ENCODE data around the gene PRKN. TPM values are rescaled to one million over a fixed set of nuclear protein-coding genes. Genes with fewer than 3 reads are reported as not detected.

Gene PRKN
- polyA plus RNA-seq, 3 donors: 0.41 to 16.8 (median 2.1) TPM

DNA sequence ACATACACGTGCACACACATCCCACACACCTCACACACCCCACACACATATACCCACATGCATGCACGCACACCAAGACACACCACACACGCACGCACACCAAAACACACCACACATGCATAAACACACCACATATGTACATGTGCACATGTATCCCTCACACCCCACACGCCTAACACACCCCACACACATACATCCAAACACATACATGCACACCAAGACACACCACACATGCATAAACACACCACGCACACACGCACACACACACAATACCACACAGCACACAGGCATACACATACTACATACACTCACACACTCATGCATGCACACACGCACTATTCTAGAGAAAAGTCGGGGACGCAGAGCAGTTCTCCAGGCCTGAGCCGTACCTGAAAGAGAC, 671.5 kb downstream of the PRKN start:
- 97 to 98% (median 97%) methylated on average over 11 of the region's 11 CpGs for WGBS, 3 donors
- H3K27ac ChIP-seq (ENCODE audit: low read depth, low read length): no peak overlapping the region

DNA sequence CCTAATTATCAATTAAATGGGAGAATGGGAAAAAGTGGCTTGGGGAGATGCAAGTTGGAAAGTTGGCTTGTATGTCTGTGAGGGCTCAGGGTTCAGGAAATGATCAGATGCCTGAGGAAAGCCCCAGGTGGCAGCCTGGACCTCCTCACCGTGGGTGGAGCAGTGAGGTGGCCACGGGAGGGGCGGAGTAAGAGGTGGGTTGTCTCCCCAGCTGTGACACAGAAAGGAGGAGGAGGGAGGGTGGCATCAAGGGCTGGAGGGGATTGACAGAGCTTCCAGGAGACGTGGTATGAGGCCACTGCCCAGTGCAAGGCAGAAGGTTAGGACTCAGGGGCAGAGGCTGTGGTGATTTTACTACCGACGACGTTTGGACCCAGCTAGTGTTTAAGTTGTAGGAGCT, 672.2 kb downstream of the PRKN start:
- H3K27ac ChIP-seq (ENCODE audit: low read depth, low read length): no peak overlapping the region
- WGBS, 3 donors: 49 to 81% (median 75%) methylated on average over 7 of the region's 7 CpGs

DNA sequence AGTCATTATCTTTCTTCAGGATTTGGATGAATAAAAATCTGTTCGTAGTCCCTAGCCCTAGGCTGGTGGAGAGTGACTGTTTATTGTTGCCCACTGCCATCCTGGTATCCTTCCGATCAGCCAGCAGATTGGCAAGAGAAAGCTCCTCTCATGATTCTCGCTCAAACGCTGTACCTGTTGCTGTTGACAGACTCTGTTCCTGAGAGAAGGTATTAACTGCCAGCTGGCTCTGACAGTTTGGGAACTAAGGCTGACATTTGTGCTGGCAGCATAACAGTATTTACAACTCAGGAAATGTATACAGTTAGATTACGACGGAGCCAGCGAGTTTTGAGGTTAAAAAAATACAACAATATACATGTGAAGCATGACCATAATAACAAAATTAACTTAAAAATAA, 674.5 kb downstream of the PRKN start:
- H3K27ac ChIP-seq (ENCODE audit: low read depth, low read length): no peak overlapping the region
- 37 to 80% (median 76%) methylated on average over 7 of the region's 7 CpGs for WGBS, 3 donors

DNA sequence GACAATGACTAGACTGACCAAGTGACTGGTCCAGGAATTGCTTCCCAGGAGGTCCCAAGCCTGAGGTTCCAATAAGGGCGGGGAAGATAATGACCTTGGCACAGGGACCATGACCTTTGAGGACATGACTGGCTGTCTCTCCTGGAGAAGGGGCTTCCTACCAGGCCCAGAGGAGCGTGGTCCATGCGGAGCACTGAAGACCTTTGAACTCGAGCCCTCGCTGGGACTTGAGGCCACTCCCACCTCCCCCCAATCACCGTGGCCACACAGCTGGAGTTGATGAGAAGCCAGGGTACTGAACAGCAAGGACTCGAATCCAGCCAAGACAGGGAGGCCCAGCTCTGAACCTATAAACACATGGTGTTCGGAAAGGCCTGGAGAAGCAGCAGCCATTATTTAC, 677.0 kb downstream of the PRKN start:
- no peak overlapping the region for H3K27ac ChIP-seq (ENCODE audit: low read depth, low read length)
- WGBS, 3 donors: 87 to 92% (median 91%) methylated on average over 8 of the region's 8 CpGs

DNA sequence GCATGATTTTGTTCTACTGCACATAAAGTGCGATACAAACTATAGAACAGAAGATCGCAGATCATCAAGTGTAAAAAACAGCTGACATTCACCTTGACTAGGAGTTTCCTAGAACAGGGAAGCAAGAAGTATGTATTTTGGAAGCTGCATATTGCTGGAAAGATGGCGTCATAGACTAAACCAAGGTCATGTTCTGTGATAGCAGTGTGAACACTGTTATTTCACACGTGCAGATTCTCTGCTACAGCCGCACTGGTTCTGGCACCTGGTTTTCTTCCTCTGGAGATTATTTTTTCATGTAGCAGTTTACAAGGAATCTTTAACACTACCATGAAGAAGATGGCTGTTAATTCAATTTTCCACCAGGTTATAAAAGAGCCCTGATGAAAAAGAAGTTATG, 681.2 kb downstream of the PRKN start:
- no peak overlapping the region for H3K27ac ChIP-seq (ENCODE audit: low read depth, low read length)
- 63 to 92% (median 88%) methylated on average over 5 of the region's 5 CpGs for WGBS, 3 donors

DNA sequence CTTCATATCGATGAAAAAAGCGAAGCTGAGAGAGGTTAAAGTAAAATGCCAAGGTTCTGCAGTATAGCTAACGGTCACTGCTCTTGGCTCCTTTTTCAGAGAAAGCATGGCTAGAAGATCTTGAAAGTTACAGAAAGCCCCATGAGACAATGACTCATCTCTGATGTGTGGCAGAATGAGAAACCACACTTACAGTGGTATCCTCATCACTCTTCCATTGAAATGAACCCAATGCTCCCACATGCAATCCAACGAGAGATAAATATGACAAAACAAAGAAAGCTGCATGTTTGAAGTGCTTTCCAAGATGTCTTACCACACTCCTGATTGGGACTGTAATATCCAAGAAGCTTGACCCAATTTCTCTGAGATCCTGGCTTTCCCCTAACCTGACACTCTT, 694.9 kb downstream of the PRKN start:
- 72 to 87% (median 75%) methylated on average over 4 of the region's 4 CpGs for WGBS, 3 donors
- H3K27ac ChIP-seq (ENCODE audit: low read depth, low read length): no peak overlapping the region

DNA sequence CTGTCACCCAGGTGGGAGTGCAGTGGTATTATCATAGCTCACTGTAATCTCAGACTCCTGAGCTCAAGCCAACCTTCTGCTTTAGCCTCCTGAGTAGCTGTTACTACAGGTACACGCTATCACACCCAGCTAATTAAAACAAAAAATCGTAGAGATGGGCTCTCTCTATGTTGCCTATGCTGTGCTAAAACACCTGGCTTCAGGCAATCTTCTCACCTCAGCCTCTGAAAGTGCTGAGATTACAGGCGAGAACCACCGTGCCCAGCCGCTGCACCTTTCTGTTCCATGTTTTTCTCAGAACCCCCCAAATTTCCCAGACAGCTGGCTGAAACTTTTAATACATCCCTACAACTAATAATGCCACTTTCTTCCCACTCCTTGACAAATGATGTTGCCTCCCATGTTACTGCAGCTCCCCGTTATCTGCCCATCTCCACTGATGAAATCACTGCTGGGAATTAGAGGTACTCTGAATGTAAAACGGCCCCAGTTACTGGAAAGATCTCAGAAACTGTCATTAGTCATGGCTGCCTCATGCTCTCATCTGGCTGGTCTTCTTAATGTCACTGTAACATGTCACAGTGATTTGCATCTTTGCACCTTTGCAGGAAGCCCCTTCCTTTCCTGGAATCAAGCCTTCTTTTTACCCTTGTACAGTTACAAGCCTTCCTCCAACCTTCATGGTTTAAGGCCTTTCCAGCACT, 697.5 kb downstream of the PRKN start:
- WGBS, 3 donors: 80 to 86% (median 82%) methylated on average over 7 of the region's 7 CpGs
- no peak overlapping the region for H3K27ac ChIP-seq (ENCODE audit: low read depth, low read length)

DNA sequence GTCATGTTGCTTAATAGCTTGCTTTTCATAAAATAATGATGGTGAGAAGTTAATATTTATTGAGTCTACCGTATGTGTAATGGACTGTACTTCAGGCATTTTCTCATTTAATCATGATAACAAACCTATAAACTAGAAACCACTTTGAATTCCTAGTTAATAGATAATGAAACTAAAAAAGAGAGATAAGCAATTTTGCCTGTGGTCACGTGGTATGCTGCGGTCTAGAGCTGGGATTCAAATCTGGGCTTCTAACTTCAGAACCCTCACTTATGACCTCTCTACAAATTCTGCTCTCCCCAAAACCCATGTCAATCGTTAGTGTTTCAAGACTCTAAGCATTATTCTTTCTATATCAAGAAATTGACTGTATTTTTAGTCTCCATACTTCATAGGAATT, 700.7 kb downstream of the PRKN start:
- WGBS, 3 donors: 46 to 71% (median 70%) methylated on average over 4 of the region's 4 CpGs
- H3K27ac ChIP-seq (ENCODE audit: low read depth, low read length): no peak overlapping the region

DNA sequence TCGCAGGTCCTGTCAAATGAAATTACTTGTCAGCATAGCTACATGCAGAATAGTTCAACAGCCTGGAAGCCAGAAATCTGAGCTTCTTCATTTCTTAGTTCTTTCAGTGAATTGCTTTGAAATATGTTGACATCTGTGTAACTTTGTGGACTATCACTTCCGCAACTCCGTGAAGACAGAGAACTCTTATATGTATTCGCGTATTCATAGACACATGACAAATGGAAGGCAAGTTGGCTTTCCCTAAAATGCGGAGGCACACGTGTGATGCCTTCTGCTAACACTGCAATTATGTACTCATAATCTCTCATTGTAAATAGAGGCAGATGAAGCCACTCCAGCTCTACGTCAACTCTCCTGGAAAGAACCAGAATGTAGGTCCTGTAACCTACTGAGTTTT, 701.5 kb downstream of the PRKN start:
- H3K27ac ChIP-seq (ENCODE audit: low read depth, low read length): no peak overlapping the region
- WGBS, 3 donors: 82 to 90% (median 84%) methylated on average over 8 of the region's 8 CpGs

DNA sequence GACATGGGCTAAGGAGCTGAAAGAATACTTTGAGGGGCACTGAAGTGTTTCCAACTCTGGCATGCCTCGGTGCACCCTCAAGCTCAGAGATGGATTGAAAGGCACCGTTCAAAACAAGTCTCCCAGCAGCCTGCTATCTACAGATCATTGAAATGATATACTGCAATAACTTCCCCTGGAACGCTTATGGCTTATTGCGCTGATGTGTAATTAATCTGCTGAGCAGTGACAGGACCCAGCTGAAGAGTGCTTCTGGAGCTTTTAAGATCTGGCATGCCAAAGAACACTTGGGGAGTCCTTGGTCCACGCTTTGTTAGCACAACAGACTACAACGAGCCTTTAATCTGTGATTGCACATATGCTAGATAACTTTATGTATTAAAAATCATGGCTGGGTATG, 708.2 kb downstream of the PRKN start:
- H3K27ac ChIP-seq (ENCODE audit: low read depth, low read length): no peak overlapping the region
- 45 to 52% (median 46%) methylated on average over 6 of the region's 6 CpGs for WGBS, 3 donors

DNA sequence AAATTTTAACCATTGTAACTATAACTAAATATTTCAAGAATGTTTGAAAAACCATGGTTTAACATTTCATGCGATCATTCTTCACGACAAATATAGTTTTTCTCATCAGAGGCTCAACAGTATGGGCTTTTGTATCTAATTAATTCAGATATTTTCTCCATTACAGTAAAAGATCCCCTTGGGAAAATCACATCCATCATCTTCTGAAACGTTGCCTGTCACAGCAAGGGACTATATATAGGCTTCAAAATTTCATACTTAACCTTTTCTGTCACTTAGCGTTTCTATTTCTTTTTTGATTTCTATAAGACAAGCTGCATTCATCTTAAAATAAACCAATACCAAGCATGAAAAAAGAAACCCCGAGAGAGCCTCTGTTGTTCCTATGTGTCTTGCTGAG, 710.0 kb downstream of the PRKN start:
- no peak overlapping the region for H3K27ac ChIP-seq (ENCODE audit: low read depth, low read length)
- 69 to 85% (median 73%) methylated on average over 5 of the region's 5 CpGs for WGBS, 3 donors

DNA sequence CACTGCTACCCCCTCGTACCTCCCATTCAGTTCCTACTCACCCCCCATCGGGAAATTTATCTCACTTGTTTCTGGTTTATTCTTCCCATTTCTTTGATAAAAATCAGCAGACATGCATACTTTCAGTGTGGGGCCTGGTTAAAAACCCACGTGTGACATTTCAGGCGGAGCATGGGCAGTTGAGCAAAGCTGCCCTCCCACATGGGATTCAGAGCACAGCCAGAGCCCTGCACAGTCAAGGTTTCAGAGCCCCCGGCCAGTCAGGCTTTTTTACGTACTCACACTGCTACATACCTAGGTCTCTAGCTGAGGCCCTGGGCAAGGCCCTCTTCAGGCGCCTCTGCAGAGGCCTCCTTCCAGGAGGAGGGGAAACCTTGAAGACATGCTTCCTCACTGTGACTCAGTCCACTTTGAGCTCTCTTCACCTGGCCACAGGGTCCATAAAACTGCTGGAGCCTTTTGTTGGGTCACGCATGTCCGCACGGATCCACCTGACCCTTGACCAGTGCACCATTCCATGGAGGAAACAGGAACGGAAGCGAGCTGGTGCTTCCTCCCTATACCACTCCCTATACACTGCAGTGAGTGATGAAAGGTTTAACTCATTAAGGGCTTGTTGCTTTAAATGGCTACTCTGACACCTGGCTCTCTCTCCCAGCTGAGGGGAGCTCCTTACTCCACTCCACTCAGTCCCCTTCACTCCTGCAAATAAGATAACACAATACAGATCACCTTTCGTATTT, 713.3 kb downstream of the PRKN start:
- no peak overlapping the region for H3K27ac ChIP-seq (ENCODE audit: low read depth, low read length)
- WGBS, 3 donors: 82 to 87% (median 85%) methylated on average over 13 of the region's 13 CpGs

DNA sequence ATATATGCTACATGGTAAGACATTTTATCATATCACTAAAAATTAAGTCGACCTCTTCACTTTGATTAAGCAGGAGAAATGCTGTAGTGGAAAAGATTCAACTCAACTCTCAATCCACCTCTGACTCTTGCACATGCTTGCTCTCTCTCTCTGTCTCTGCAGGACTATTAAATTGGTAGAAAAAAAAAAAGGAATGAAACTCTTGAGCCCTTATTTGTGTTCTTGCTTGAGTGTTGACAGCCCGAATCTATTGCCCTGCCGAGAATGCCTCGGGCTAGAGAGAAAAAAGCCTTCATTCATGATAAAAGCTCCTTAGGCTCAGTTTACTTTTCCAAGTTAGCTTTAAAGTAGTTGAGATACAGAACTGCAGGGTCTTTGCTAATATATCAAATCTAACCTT, 722.2 kb downstream of the PRKN start:
- H3K27ac ChIP-seq (ENCODE audit: low read depth, low read length): no peak overlapping the region
- 75 to 77% (median 77%) methylated on average over 4 of the region's 4 CpGs for WGBS, 3 donors

DNA sequence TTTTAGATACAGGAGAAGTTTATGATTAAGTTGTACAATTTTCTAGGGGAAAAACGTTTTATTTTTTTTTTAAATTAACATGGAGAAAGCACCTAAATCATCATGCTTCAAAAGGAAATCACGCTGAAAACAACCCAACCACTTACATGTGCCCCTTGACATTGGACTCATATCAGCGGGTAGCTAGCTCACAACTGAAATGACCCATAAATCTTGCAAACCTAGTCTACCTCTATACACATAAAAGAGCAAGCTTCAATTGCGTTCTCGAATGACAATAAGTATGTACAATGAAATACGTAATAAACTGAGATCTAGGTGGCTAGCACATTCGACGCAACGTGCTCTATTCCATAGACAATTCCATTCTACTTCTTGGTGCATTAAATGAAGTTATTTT, 730.8 kb downstream of the PRKN start:
- WGBS, 3 donors: 71 to 79% (median 74%) methylated on average over 9 of the region's 9 CpGs
- no peak overlapping the region for H3K27ac ChIP-seq (ENCODE audit: low read depth, low read length)

DNA sequence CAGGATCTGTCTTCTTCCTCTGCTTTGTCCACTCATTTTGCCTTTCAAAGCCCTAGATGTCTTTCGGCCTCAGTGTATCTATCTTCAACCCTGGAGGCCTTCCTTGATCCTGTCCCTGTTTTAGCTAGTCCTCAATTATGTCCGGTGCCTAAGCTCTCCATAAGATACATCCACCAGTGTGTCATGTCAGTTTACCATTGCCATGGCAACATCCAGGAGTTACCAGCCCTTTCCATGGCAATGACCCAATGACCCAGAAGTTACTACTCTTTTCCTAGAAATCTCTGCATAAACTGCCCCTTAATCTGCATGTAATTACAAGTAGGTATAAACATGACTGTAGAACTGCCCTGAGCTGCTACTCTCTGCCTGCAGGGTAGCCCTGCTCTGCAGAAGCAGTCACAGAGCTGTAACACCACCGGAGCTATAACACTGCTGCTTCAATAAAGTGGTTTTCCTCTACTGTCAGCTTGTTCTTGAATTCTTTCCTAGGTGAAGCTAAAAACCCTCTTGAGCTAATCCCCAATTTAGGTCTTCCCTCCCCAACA, 741.6 kb downstream of the PRKN start:
- H3K27ac ChIP-seq (ENCODE audit: low read depth, low read length): no peak overlapping the region
- 87 to 89% (median 87%) methylated on average over 3 of the region's 3 CpGs for WGBS, 3 donors

DNA sequence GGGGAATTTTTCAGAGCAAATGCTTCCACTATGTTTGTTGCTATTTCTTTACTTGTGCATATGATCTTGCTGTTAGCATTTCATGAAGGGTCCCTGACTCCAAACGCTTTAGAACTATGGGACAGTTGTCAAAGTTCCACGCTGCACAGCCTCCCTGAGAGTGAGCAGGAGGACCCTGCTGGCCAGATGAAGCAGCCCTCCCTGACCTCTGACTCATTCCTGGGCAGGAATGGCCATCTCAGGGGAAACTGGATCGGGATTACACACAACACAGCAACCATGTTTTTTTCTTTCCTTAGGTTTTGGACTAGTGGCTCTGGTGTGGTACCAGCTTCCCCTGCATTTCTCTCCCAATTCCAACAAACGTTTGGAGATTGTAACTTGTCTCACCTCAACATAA, 742.9 kb downstream of the PRKN start:
- 58 to 68% (median 62%) methylated on average over 4 of the region's 4 CpGs for WGBS, 3 donors

DNA sequence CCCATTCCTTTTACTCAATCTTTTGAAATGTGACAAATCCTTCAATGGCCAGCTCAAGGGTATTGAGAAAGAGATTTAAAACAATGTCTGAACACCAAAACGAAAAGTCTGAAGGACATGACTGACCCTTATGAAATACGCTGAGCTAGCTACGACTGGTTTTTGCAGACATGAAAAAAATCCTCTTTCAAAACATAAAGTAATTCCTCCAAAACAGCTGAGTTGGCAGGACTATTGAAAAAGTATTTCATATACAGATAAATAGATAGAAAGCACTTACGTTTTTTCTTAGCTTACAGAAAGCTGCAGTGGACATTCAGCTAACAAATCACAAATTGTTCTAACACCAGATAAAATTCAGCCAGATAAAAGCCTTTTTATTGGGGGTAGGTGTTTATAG, 751.0 kb downstream of the PRKN start:
- H3K27ac ChIP-seq (ENCODE audit: low read depth, low read length): no peak overlapping the region
- WGBS, 3 donors: 73 to 85% (median 77%) methylated on average over 4 of the region's 4 CpGs

More for the DNA sequence above, 742.9 kb downstream of the PRKN start:
- H3K27ac ChIP-seq (ENCODE audit: low read depth, low read length): no peak overlapping the region

DNA sequence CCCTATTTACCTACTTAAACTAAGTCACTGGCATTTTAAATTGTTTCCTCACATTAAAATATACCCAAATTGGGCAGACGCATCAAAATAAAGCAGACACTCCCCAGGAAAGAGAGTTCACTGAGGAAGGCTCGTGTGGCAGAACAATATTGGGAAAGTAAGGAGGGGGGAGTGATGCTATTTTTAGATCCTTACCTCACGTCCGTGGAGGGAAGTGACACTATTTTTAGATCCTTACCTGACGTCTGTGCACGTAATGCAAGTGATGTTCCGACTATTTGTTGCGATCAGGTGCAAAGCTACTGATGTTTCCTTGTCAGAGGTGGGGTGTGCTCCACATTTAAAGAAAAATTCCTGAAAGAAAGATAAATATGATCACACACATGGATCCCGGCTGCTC, 754.5 kb downstream of the PRKN start:
- WGBS, 3 donors: 66 to 72% (median 69%) methylated on average over 9 of the region's 9 CpGs
- no peak overlapping the region for H3K27ac ChIP-seq (ENCODE audit: low read depth, low read length)

DNA sequence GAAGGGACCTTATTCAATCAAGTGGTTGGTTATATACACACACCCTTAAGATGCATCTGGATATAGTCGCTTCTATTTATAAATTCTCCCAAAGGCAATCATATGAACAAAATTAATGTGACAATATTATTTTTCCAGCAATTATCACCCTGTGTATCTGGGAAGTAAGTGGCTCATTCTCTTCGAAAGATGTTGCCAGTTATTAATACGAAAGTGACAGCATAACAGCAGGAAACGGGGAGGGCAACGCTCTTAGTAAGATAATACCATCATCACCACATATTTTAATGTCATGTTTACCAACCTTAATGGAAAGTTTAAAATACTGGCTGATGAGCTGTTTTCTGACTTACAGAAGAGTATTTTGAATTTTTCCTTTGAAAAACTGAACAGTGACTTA, 756.5 kb downstream of the PRKN start:
- no peak overlapping the region for H3K27ac ChIP-seq (ENCODE audit: low read depth, low read length)
- 74 to 86% (median 80%) methylated on average over 5 of the region's 5 CpGs for WGBS, 3 donors

Data from adipose tissue (tissue), 3 donors.